ENCODE measurements around the gene HTR3B.

The HTR3B gene

GRCh38 chr11:113991170-113991569, 86.6 kb downstream of the HTR3B start:
- no peak for DNase-seq (ENCODE audit: low read depth in 2 of 2)

GRCh38 chr11:113991718-113992458, 87.3 kb downstream of the HTR3B start:
- no peak for DNase-seq (ENCODE audit: low read depth in 2 of 2)

- DNase-seq (ENCODE audit: low read depth in 2 of 2) = no peak
These were observed 88.0 kb downstream of the HTR3B start for GRCh38 chr11:113992459-113993110.

GRCh38 chr11:113994077-113994954, 89.7 kb downstream of the HTR3B start:
- no peak for DNase-seq (ENCODE audit: low read depth in 2 of 2)

Data from stimulated activated CD8-positive, alpha-beta memory T cell treated with anti-CD3 and anti-CD28 coated beads, Interleukin-15, amount 100 ng/mL, for 48 hours (primary cell).